Measurements from ENCODE around the gene CYP4F22. TPM values are rescaled to one million over a fixed set of nuclear protein-coding genes. Genes with fewer than 3 reads are reported as not detected.

CYP4F22 gene
- polyA plus RNA-seq, 1 experiment, result not detected

DNA sequence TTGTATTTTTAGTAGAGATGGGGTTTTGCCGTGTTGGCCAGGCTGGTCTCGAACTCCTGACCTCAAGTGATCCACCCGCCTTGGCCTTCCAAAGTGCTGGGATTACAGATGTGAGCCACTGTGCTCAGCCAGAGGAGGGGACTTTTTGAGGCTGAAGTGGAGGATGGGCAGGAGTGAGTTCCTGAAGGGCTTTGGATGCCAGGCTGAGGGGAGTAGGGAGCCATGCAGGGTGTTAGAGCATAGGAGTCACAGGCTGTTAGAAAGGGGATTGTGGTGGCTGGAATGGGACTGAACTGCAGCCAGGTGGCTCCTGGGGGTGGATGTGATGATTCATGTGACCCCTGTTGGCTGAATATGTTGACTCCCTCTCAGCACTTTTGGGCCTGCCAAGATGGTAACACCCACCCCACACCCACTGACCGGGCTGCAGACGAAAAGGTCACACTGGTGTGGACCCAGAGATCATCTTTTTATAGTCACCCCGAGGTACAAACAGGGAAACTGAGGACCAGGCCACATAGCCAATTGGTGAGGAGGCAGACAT is 11.2 kb downstream of the CYP4F22 start:
- Histone ChIP-seq H3K36me3 (ENCODE audit: control insufficient read depth, insufficient read depth, low read length) (no peaks in the 10 kb centered on the region), H3K27me3 (ENCODE audit: control insufficient read depth, insufficient read depth, low read length) (no peaks in the 10 kb centered on the region), H3K4me3 (ENCODE audit: low read depth, low read length) (no peak overlapping the region)
- no peak for DNase-seq (ENCODE audit: low read depth)
- TF ChIP-seq, protein P1, sequence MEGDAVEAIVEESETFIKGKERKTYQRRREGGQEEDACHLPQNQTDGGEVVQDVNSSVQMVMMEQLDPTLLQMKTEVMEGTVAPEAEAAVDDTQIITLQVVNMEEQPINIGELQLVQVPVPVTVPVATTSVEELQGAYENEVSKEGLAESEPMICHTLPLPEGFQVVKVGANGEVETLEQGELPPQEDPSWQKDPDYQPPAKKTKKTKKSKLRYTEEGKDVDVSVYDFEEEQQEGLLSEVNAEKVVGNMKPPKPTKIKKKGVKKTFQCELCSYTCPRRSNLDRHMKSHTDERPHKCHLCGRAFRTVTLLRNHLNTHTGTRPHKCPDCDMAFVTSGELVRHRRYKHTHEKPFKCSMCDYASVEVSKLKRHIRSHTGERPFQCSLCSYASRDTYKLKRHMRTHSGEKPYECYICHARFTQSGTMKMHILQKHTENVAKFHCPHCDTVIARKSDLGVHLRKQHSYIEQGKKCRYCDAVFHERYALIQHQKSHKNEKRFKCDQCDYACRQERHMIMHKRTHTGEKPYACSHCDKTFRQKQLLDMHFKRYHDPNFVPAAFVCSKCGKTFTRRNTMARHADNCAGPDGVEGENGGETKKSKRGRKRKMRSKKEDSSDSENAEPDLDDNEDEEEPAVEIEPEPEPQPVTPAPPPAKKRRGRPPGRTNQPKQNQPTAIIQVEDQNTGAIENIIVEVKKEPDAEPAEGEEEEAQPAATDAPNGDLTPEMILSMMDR (IDR thresholded peaks at IDR 0.05; ENCODE audit: insufficient read depth, low read depth, low read length), result no peak
- CTCF ChIA-PET, result no interaction called here
- POLR2A ChIA-PET, result no interaction called here

DNA sequence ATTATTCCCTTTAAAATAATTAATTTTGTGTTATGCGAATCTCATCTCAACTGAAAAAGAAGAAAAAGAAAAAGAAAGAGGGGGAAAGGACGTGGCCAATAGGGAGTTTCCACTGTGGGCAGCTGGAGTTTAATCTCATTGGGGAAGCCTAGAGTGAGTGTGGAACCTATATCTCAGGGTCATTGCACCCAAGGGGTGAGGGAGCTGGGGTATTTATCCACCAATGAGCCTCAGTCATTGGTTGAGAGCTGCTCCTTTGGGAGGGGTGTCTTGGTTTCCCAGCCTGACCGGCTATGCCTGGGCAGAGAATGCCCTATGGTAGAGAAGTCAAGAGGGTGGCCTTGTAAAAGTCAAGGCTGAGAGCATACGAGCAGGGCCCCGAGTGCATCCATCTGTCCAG is 16.5 kb downstream of the CYP4F22 start:
- POLR2A ChIA-PET, result no interaction called here
- TF ChIP-seq, protein P1 (IDR thresholded peaks at IDR 0.05; ENCODE audit: insufficient read depth, low read depth, low read length), result no peak
- DNase-seq (ENCODE audit: low read depth), result no peak
- no peaks in the 10 kb centered on the region for H3K27me3 ChIP-seq (ENCODE audit: control insufficient read depth, insufficient read depth, low read length)
- CTCF ChIA-PET, result no interaction called here
- H3K4me3 ChIP-seq (ENCODE audit: low read depth, low read length), result no peak overlapping the region
- no peaks in the 10 kb centered on the region for H3K36me3 ChIP-seq (ENCODE audit: control insufficient read depth, insufficient read depth, low read length)

DNA sequence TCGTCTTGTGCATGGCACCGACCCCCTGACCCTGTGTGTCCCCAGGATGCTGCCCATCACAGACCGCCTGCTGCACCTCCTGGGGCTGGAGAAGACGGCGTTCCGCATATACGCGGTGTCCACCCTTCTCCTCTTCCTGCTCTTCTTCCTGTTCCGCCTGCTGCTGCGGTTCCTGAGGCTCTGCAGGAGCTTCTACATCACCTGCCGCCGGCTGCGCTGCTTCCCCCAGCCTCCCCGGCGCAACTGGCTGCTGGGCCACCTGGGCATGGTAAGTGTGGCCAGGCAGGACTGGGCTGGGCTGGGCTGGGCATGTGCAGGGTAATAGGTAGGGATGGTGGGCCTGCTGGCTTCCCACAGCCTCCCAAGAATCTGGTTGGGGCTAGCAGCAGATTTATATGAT is 17.0 kb downstream of the CYP4F22 start:
- Histone ChIP-seq H3K4me3 (ENCODE audit: low read depth, low read length) (no peak overlapping the region), H3K27me3 (ENCODE audit: control insufficient read depth, insufficient read depth, low read length) (no peaks in the 10 kb centered on the region), H3K36me3 (ENCODE audit: control insufficient read depth, insufficient read depth, low read length) (no peaks in the 10 kb centered on the region)
- POLR2A ChIA-PET, result no interaction called here
- CTCF ChIA-PET, result no interaction called here
- no peak for DNase-seq (ENCODE audit: low read depth)
- TF ChIP-seq, protein P1 (IDR thresholded peaks at IDR 0.05; ENCODE audit: insufficient read depth, low read depth, low read length), result no peak

DNA sequence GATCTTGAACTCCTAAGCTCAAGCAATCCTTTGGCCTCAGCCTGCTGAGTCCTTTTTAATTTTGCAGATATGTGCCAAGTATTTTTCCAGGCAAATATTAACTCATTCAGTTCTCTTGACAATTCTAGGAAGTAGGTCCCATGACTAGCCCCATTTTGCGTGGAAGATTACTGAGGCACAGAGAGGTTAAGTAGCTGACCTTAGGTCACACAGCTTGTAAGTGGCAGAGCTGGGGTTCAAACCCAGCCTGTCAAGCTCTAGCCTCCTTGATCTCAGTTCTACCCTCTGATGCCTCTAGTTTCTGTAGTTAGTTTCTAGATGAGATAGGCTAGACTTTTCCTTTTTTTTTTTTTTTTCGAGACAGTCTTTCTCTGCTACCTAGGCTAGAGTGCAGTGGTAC is 18.1 kb downstream of the CYP4F22 start:
- TF ChIP-seq, protein P1 (IDR thresholded peaks at IDR 0.05; ENCODE audit: insufficient read depth, low read depth, low read length), result no peak
- no peaks in the 10 kb centered on the region for H3K36me3 ChIP-seq (ENCODE audit: control insufficient read depth, insufficient read depth, low read length)
- POLR2A ChIA-PET, result no interaction called here
- H3K27me3 ChIP-seq (ENCODE audit: control insufficient read depth, insufficient read depth, low read length), result no peaks in the 10 kb centered on the region
- no peak for DNase-seq (ENCODE audit: low read depth)
- no peak overlapping the region for H3K4me3 ChIP-seq (ENCODE audit: low read depth, low read length)
- CTCF ChIA-PET, result no interaction called here

DNA sequence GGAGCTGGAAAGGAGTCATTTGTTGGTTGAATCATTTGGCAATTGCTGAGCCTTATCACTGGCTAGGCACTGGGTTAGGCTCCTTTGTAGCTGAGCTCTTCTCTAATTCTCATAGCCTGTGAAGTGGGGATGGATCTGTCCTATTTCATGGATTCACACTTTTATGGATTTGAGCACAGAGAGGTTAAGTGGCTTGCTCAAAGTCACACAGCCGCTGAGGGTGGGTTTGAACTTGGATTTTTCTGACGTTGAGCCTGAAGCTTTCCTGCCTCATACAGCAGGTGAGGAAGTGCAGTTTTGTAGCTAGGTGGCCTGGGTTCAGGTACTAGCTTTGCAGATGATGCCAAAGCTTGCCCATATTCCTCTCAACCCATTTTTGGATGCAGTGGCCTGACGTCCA is 19.4 kb downstream of the CYP4F22 start:
- no peak for DNase-seq (ENCODE audit: low read depth)
- CTCF ChIA-PET, result no interaction called here

More for the DNA sequence above, 19.4 kb downstream of the CYP4F22 start:
- Histone ChIP-seq H3K36me3 (ENCODE audit: control insufficient read depth, insufficient read depth, low read length) (no peaks in the 10 kb centered on the region), H3K27me3 (ENCODE audit: control insufficient read depth, insufficient read depth, low read length) (no peaks in the 10 kb centered on the region), H3K4me3 (ENCODE audit: low read depth, low read length) (no peak overlapping the region)
- POLR2A ChIA-PET, result no interaction called here
- TF ChIP-seq, protein P1 (IDR thresholded peaks at IDR 0.05; ENCODE audit: insufficient read depth, low read depth, low read length), result no peak
